Measurements from ENCODE around the gene IWS1. TPM values are rescaled to one million over a fixed set of nuclear protein-coding genes. Genes with fewer than 3 reads are reported as not detected.

Gene IWS1
- total RNA-seq, 1 experiment from 2014 or later, result 56.0 TPM

DNA sequence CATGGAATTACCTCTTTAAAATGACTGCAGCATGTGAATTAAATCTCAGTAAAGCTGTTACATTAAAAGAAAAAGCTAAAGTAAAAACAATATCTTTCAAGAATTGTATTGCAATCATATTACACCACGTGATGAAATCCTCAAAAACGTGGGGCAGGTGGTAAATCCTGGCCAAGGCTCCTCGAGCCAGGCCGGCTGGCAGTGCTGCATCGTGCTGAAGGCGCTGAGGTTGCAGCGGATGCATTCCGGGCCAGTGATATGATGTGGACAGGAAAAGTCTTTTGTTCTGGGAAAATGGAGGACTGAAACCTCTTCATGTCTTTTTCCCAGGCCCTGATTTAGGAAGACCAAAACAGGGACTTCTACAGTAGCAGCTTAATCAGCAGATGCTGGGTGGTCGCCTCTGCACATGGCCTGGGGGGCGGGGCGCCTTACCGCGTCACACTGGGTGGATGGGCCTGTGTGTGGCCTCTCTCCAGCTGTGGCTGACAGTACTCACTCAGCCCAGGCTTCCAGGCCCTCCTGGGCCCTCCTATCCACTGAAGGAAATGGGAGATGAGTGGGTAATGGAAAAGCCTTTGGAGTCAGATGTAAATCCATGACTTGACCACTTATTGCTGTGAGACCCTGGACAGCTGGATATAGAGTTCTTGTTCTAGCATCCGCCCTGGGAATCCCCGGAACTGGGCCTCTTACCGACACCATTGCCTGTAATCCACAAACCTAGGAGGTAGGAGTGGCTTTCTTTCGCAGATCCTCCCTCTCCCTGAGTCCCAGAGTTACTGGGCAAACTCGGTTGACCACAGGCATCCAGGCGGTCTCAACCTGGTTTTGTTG, 62.9 kb downstream of the IWS1 start:
- peaks cover 8% of the 10 kb centered on the region for H3K36me3 Mint-ChIP-seq (ENCODE audit: insufficient read depth, unreplicated experiment)
- H3K9me3 Mint-ChIP-seq (ENCODE audit: unreplicated experiment), result no peaks in the 10 kb centered on the region
- DNase-seq, result no peak
- CTCF ChIA-PET, result interaction anchor here (0.6 to 0.7 kb wide), 2 partner anchors 12 to 242 kb away, joined by 3 read pairs; no protein-coding TSS in a partner anchor
- H3K27me3 Mint-ChIP-seq (ENCODE audit: insufficient read depth, unreplicated experiment), result no peaks in the 10 kb centered on the region
- no peaks in the 10 kb centered on the region for H3K9me3 ChIP-seq
- no peaks in the 10 kb centered on the region for H3K4me1 Mint-ChIP-seq (ENCODE audit: low read depth, unreplicated experiment)
- no peaks in the 10 kb centered on the region for H3K4me1 ChIP-seq
- no peak for TF ChIP-seq CTCF (IDR thresholded peaks at IDR 0.05; ENCODE audit: insufficient read depth in 1 of 2, low read depth in 1 of 2, low read length in 1 of 2, severe bottlenecking in 1 of 2, unreplicated experiment in 1 of 2)
- no peaks in the 10 kb centered on the region for H3K36me3 ChIP-seq (ENCODE audit: control insufficient read depth, insufficient read depth, low read length)
- no TSS peak for BruUV-seq (replicated peaks)
- no peak overlapping the region for H3K4me3 ChIP-seq (ENCODE audit: low read depth, low read length)
- POLR2A ChIA-PET, result no interaction called here
- no peak overlapping the region for H3K27ac Mint-ChIP-seq (ENCODE audit: unreplicated experiment)
- no peak overlapping the region for H3K4me3 Mint-ChIP-seq (ENCODE audit: unreplicated experiment)
- no peaks in the 10 kb centered on the region for H3K27me3 ChIP-seq (replicated peaks; ENCODE audit: control insufficient read depth, insufficient read depth, low read length)
- intact Hi-C loops (cut with micrococcal nuclease; ENCODE audit: unreplicated experiment), result no loop called here

- Mint-ChIP-seq H3K27ac (ENCODE audit: unreplicated experiment) (no peak overlapping the region), H3K4me3 (ENCODE audit: unreplicated experiment) (no peak overlapping the region), H3K4me1 (ENCODE audit: low read depth, unreplicated experiment) (peaks cover 6% of the 10 kb centered on the region), H3K36me3 (ENCODE audit: insufficient read depth, unreplicated experiment) (peaks cover 4% of the 10 kb centered on the region), H3K27me3 (ENCODE audit: insufficient read depth, unreplicated experiment) (no peaks in the 10 kb centered on the region), H3K9me3 (ENCODE audit: unreplicated experiment) (no peaks in the 10 kb centered on the region)
- H3K27me3 ChIP-seq (replicated peaks; ENCODE audit: control insufficient read depth, insufficient read depth, low read length), result no peaks in the 10 kb centered on the region
- ChIA-PET POLR2A (no interaction called here), CTCF (no interaction called here)
- no peak for TF ChIP-seq CTCF (IDR thresholded peaks at IDR 0.05; ENCODE audit: insufficient read depth in 1 of 2, low read depth in 1 of 2, low read length in 1 of 2, severe bottlenecking in 1 of 2, unreplicated experiment in 1 of 2)
- no peaks in the 10 kb centered on the region for H3K36me3 ChIP-seq (ENCODE audit: control insufficient read depth, insufficient read depth, low read length)
- BruUV-seq (replicated peaks), result no TSS peak
- H3K4me3 ChIP-seq (ENCODE audit: low read depth, low read length), result no peak overlapping the region
- no peak for DNase-seq
- H3K9me3 ChIP-seq, result no peaks in the 10 kb centered on the region
- intact Hi-C loops (cut with micrococcal nuclease; ENCODE audit: unreplicated experiment), result no loop called here
- H3K4me1 ChIP-seq, result peaks cover 4% of the 10 kb centered on the region; the same call in 1 of the 2 replicates
These were observed 63.8 kb downstream of the IWS1 start for GRCh38 chr2:127462461-127462860.

DNA sequence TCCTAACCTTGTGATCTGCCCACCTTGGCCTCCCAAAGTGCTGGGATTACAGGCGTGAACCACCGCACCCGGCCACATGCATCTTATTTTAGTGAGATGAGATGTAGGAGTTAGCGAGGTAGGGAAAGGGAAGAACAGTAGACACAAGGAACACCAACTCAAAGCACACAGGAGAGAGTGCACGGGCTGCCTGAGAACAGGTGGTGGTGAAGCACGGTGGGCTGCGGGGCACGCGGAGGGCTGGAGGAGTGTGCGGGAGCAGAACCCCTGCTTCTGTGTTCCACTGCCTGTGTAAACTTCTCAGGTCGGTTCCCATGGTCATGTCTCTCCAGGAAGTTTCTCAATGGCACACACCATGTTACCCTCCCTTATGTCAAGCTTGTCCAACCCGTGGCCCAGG, 69.3 kb downstream of the IWS1 start:
- H3K4me3 ChIP-seq (ENCODE audit: low read depth, low read length), result no peak overlapping the region
- H3K27ac Mint-ChIP-seq (ENCODE audit: unreplicated experiment), result peak overlapping the region; percentile 72
- intact Hi-C loops (cut with micrococcal nuclease; ENCODE audit: unreplicated experiment), result no loop called here
- peaks cover 36% of the 10 kb centered on the region for H3K4me1 Mint-ChIP-seq (ENCODE audit: low read depth, unreplicated experiment)
- BruUV-seq (replicated peaks), result no TSS peak
- TF ChIP-seq CTCF (IDR thresholded peaks at IDR 0.05; ENCODE audit: insufficient read depth in 1 of 2, low read depth in 1 of 2, low read length in 1 of 2, severe bottlenecking in 1 of 2, unreplicated experiment in 1 of 2), result no peak
- H3K36me3 ChIP-seq (ENCODE audit: control insufficient read depth, insufficient read depth, low read length), result peaks cover 1% of the 10 kb centered on the region
- H3K27me3 Mint-ChIP-seq (ENCODE audit: insufficient read depth, unreplicated experiment), result no peaks in the 10 kb centered on the region
- POLR2A ChIA-PET, result no interaction called here
- H3K36me3 Mint-ChIP-seq (ENCODE audit: insufficient read depth, unreplicated experiment), result no peaks in the 10 kb centered on the region
- H3K9me3 Mint-ChIP-seq (ENCODE audit: unreplicated experiment), result no peaks in the 10 kb centered on the region
- CTCF ChIA-PET, result no interaction called here
- no peaks in the 10 kb centered on the region for H3K9me3 ChIP-seq
- H3K4me1 ChIP-seq, result peaks cover 40% of the 10 kb centered on the region
- no peak overlapping the region for H3K4me3 Mint-ChIP-seq (ENCODE audit: unreplicated experiment)
- H3K27me3 ChIP-seq (replicated peaks; ENCODE audit: control insufficient read depth, insufficient read depth, low read length), result no peaks in the 10 kb centered on the region
- DNase-seq, result no peak

Data from Caco-2 (cell line).